Stimulated activated CD8-positive, alpha-beta memory T cell treated with anti-CD3 and anti-CD28 coated beads, Interleukin-7, amount 100 ng/mL, for 24 hours (primary cell): ENCODE measurements around the gene CTSO.
"Not testable (repeated sequence)": the region's sequence is repeated elsewhere in the genome, so short reads cannot be mapped to it uniquely, and the experiment has no call there.

ENCODE experiments used
- DNase-seq: peaks from one replicate; pipeline ENCODE4 v3.0.0-alpha.2; 2020; ENCODE audit warnings: low read depth

Gene CTSO

GRCh38 chr4:155954939-155955338 is 1.3 kb upstream of the CTSO start:
- DNase-seq, result no peak

- DNase-seq, result no peak
These were observed 536 bp upstream of the CTSO start for GRCh38 chr4:155954118-155954685.

- no peak for DNase-seq
These were observed 1.2 kb downstream of the CTSO start for GRCh38 chr4:155952501-155952901.

GRCh38 chr4:155950461-155950860 is 3.2 kb downstream of the CTSO start:
- no peak for DNase-seq

GRCh38 chr4:155948541-155948940 is 5.1 kb downstream of the CTSO start:
- no peak for DNase-seq

- DNase-seq, result no peak
These were observed 7.2 kb downstream of the CTSO start for GRCh38 chr4:155946486-155946885.

GRCh38 chr4:155944516-155944915 is 9.2 kb downstream of the CTSO start:
- no peak for DNase-seq

GRCh38 chr4:155943605-155944291 is 9.9 kb downstream of the CTSO start:
- no peak for DNase-seq

- DNase-seq, result no peak
These were observed 11.8 kb downstream of the CTSO start for GRCh38 chr4:155941820-155942219.

- DNase-seq, result no peak
These were observed 12.4 kb downstream of the CTSO start for GRCh38 chr4:155941085-155941790.

GRCh38 chr4:155935389-155935986 is 18.2 kb downstream of the CTSO start:
- DNase-seq, result no peak

GRCh38 chr4:155934634-155935033 is 19.0 kb downstream of the CTSO start:
- DNase-seq, result not testable (repeated sequence)

GRCh38 chr4:155931634-155932033 is 22.0 kb downstream of the CTSO start:
- no peak for DNase-seq

GRCh38 chr4:155930330-155930729 is 23.3 kb downstream of the CTSO start:
- no peak for DNase-seq

GRCh38 chr4:155929833-155930232 is 23.8 kb downstream of the CTSO start:
- DNase-seq, result no peak

- DNase-seq, result no peak
These were observed 29.0 kb downstream of the CTSO start for GRCh38 chr4:155924637-155925036.

GRCh38 chr4:155921597-155921996 is 32.1 kb downstream of the CTSO start:
- DNase-seq, result no peak

- no peak for DNase-seq
These were observed 38.9 kb downstream of the CTSO start for GRCh38 chr4:155914782-155915181.

GRCh38 chr4:155911905-155912304 is 41.8 kb downstream of the CTSO start:
- no peak for DNase-seq

- no peak for DNase-seq
These were observed 43.9 kb downstream of the CTSO start for GRCh38 chr4:155909615-155910226.

GRCh38 chr4:155908187-155909139 is 45.2 kb downstream of the CTSO start:
- DNase-seq, result no peak
